Measurements from ENCODE around the gene EEF2K. TPM values are rescaled to one million over a fixed set of nuclear protein-coding genes. Genes with fewer than 3 reads are reported as not detected.

The EEF2K gene
- polyA plus RNA-seq, 3 donors: 0.85 to 6.5 (median 1.7) TPM

GRCh38 chr16:22306788-22307187 is 100.7 kb downstream of the EEF2K start:
- H3K4me1 ChIP-seq (ENCODE audit: control insufficient read depth in 1 of 2, insufficient read depth in 2 of 2, low read length in 2 of 2): no peaks in the 10 kb centered on the region
- H3K36me3 Mint-ChIP-seq: peaks cover 70 to 93% of the 10 kb centered on the region in 2 donors
- peaks cover 77 to 88% of the 10 kb centered on the region in 2 donors for H3K36me3 ChIP-seq (replicated peaks in 1 of 2; ENCODE audit: control insufficient read depth in 1 of 2, insufficient read depth in 2 of 2, low read length in 2 of 2)
- H3K9ac ChIP-seq (ENCODE audit: insufficient read depth, low read length, poor library complexity, severe bottlenecking): no peak overlapping the region
- H3K9me3 Mint-ChIP-seq: peaks cover 0 to 2% (median 0%) of the 10 kb centered on the region in 7 donors
- H3K27me3 Mint-ChIP-seq (ENCODE audit: low read depth in 3 of 3): peaks cover 0 to 2% (median 0%) of the 10 kb centered on the region in 3 donors
- intact Hi-C loops (cut with micrococcal nuclease): no loop called here
- no peak overlapping the region for H3K4me3 ChIP-seq (replicated peaks in 1 of 3; ENCODE audit: low read depth in 2 of 3, low read length in 3 of 3)
- H3K27me3 ChIP-seq (ENCODE audit: control insufficient read depth in 2 of 2, insufficient read depth in 2 of 2, low read length in 2 of 2): no peaks in the 10 kb centered on the region
- H2AFZ ChIP-seq (ENCODE audit: insufficient read depth, low read depth, low read length, poor library complexity, severe bottlenecking): no peak overlapping the region
- no peak overlapping the region for H3K4me2 ChIP-seq (replicated peaks; ENCODE audit: extremely low read depth, low read length, poor library complexity, severe bottlenecking)
- peak overlapping the region in 1 of 7 donors; percentile 53 for H3K27ac Mint-ChIP-seq
- H3K9me3 ChIP-seq (replicated peaks in 1 of 2; ENCODE audit: control insufficient read depth in 1 of 2, insufficient read depth in 1 of 2, low read length in 2 of 2): no peaks in the 10 kb centered on the region
- TF ChIP-seq CTCF (IDR thresholded peaks at IDR 0.05): no peak
- H3K27ac ChIP-seq (ENCODE audit: low read depth in 1 of 2, low read length in 2 of 2): no peak overlapping the region
- no peak overlapping the region for H3K4me3 Mint-ChIP-seq
- no peaks in the 10 kb centered on the region for H3K4me1 Mint-ChIP-seq
- no peak for DNase-seq
- peaks cover 12% of the 10 kb centered on the region for H3K79me2 ChIP-seq (ENCODE audit: insufficient read depth, low read length)
- 98% methylated on average over 6 of the region's 9 CpGs for WGBS (ENCODE audit: insufficient coverage)
- H4K20me1 ChIP-seq (ENCODE audit: insufficient read depth, low read length): peaks cover 16% of the 10 kb centered on the region

- DNase-seq: no peak
- WGBS (ENCODE audit: insufficient coverage): 96% methylated on average over 6 of the region's 10 CpGs
- peaks cover 5% of the 10 kb centered on the region for H3K79me2 ChIP-seq (ENCODE audit: insufficient read depth, low read length)
- Mint-ChIP-seq H3K4me3 (no peak overlapping the region), H3K4me1 (no peaks in the 10 kb centered on the region), H3K27me3 (ENCODE audit: low read depth in 3 of 3) (no peaks in the 10 kb centered on the region), H3K36me3 (peaks cover 71 to 93% of the 10 kb centered on the region in 2 donors), H3K9me3 (peaks cover 0 to 2% (median 0%) of the 10 kb centered on the region in 7 donors), H3K27ac (peak overlapping the region in 1 of 7 donors; percentile 53)
- H3K27ac ChIP-seq (ENCODE audit: low read depth in 1 of 2, low read length in 2 of 2): no peak overlapping the region
- intact Hi-C loops (cut with micrococcal nuclease): no loop called here
- H2AFZ ChIP-seq (ENCODE audit: insufficient read depth, low read depth, low read length, poor library complexity, severe bottlenecking): no peak overlapping the region
- no peak overlapping the region for H3K4me2 ChIP-seq (replicated peaks; ENCODE audit: extremely low read depth, low read length, poor library complexity, severe bottlenecking)
- TF ChIP-seq CTCF (IDR thresholded peaks at IDR 0.05): no peak
- no peaks in the 10 kb centered on the region for H3K27me3 ChIP-seq (ENCODE audit: control insufficient read depth in 2 of 2, insufficient read depth in 2 of 2, low read length in 2 of 2)
- no peaks in the 10 kb centered on the region for H3K4me1 ChIP-seq (ENCODE audit: control insufficient read depth in 1 of 2, insufficient read depth in 2 of 2, low read length in 2 of 2)
- H3K9me3 ChIP-seq (replicated peaks in 1 of 2; ENCODE audit: control insufficient read depth in 1 of 2, insufficient read depth in 1 of 2, low read length in 2 of 2): no peaks in the 10 kb centered on the region
- H3K9ac ChIP-seq (ENCODE audit: insufficient read depth, low read length, poor library complexity, severe bottlenecking): no peak overlapping the region
- H3K4me3 ChIP-seq (replicated peaks in 1 of 3; ENCODE audit: low read depth in 2 of 3, low read length in 3 of 3): no peak overlapping the region
- H3K36me3 ChIP-seq (replicated peaks in 1 of 2; ENCODE audit: control insufficient read depth in 1 of 2, insufficient read depth in 2 of 2, low read length in 2 of 2): peaks cover 79 to 88% of the 10 kb centered on the region in 2 donors
- peaks cover 6% of the 10 kb centered on the region for H4K20me1 ChIP-seq (ENCODE audit: insufficient read depth, low read length)
These were observed 101.8 kb downstream of the EEF2K start for GRCh38 chr16:22307838-22308237.

All from CD14-positive monocyte (primary cell).